IPS-18a (cell line): ENCODE measurements around the gene ZNF681.
"Not testable (repeated sequence)": the region's sequence is repeated elsewhere in the genome, so short reads cannot be mapped to it uniquely, and the experiment has no call there.

Experiments
- H3K27ac ChIP-seq: one replicate; pipeline ENCODE4 v1.5.1; 2013; ENCODE audit warnings: low read length
- H3K27me3 ChIP-seq: one replicate; pipeline ENCODE4 v1.6.1; 2013; ENCODE audit warnings: mild to moderate bottlenecking, low read length; ENCODE audit not compliant: control insufficient read depth, insufficient read depth
- H3K36me3 ChIP-seq: one replicate; pipeline ENCODE4 v1.6.1; 2013; ENCODE audit warnings: low read depth, low read length; ENCODE audit not compliant: control insufficient read depth
- H3K4me1 ChIP-seq: one replicate; pipeline ENCODE4 v1.6.1; 2013; ENCODE audit warnings: low read depth, low read length; ENCODE audit not compliant: control insufficient read depth
- H3K4me3 ChIP-seq: one replicate; pipeline ENCODE4 v1.5.1; 2013; ENCODE audit warnings: low read length
- H3K9ac ChIP-seq: one replicate; pipeline ENCODE4 v1.6.1; 2013; ENCODE audit warnings: mild to moderate bottlenecking, low read length, moderate library complexity
- H3K9me3 ChIP-seq: one replicate; pipeline ENCODE4 v1.6.1; 2013; ENCODE audit warnings: low read depth, low read length; ENCODE audit not compliant: control insufficient read depth

Gene ZNF681

GRCh38 chr19:23788411-23788810, 29.7 kb upstream of the ZNF681 start:
- no peak overlapping the region for H3K4me3 ChIP-seq
- H3K36me3 ChIP-seq = no peaks in the 10 kb centered on the region

GRCh38 chr19:23787106-23787505, 28.4 kb upstream of the ZNF681 start:
- no peaks in the 10 kb centered on the region for H3K27me3 ChIP-seq
- no peaks in the 10 kb centered on the region for H3K36me3 ChIP-seq
- no peak overlapping the region for H3K4me3 ChIP-seq
- H3K4me1 ChIP-seq = no peaks in the 10 kb centered on the region
- H3K9ac ChIP-seq = no peak overlapping the region
- H3K27ac ChIP-seq = no peak overlapping the region
- H3K9me3 ChIP-seq = peaks cover 78% of the 10 kb centered on the region

More at GRCh38 chr19:23788411-23788810, 29.7 kb upstream of the ZNF681 start:
- Histone ChIP-seq H3K4me1 (no peaks in the 10 kb centered on the region), H3K27ac (no peak overlapping the region), H3K9me3 (peaks cover 72% of the 10 kb centered on the region), H3K27me3 (no peaks in the 10 kb centered on the region), H3K9ac (no peak overlapping the region)

- Histone ChIP-seq H3K9me3 (peaks cover 77% of the 10 kb centered on the region), H3K27me3 (no peaks in the 10 kb centered on the region), H3K4me1 (no peaks in the 10 kb centered on the region), H3K36me3 (no peaks in the 10 kb centered on the region), H3K4me3 (no peak overlapping the region), H3K9ac (no peak overlapping the region), H3K27ac (no peak overlapping the region)
Measured at GRCh38 chr19:23785982-23786381, 27.3 kb upstream of the ZNF681 start.

GRCh38 chr19:23784274-23784673, 25.6 kb upstream of the ZNF681 start:
- Histone ChIP-seq H3K27ac (no peak overlapping the region), H3K36me3 (no peaks in the 10 kb centered on the region), H3K9ac (no peak overlapping the region), H3K4me3 (no peak overlapping the region), H3K4me1 (no peaks in the 10 kb centered on the region), H3K27me3 (no peaks in the 10 kb centered on the region), H3K9me3 (peaks cover 75% of the 10 kb centered on the region)

GRCh38 chr19:23783636-23784035, 24.9 kb upstream of the ZNF681 start:
- Histone ChIP-seq H3K9ac (no peak overlapping the region), H3K27ac (no peak overlapping the region), H3K4me3 (no peak overlapping the region), H3K4me1 (no peaks in the 10 kb centered on the region), H3K27me3 (no peaks in the 10 kb centered on the region), H3K36me3 (no peaks in the 10 kb centered on the region), H3K9me3 (peaks cover 74% of the 10 kb centered on the region)

- Histone ChIP-seq H3K27ac (no peak overlapping the region), H3K36me3 (no peaks in the 10 kb centered on the region), H3K4me3 (no peak overlapping the region)
Measured at GRCh38 chr19:23779645-23780044, 21.0 kb upstream of the ZNF681 start.

GRCh38 chr19:23778566-23778965, 19.9 kb upstream of the ZNF681 start:
- Histone ChIP-seq H3K4me1 (no peaks in the 10 kb centered on the region), H3K36me3 (no peaks in the 10 kb centered on the region), H3K27ac (no peak overlapping the region), H3K9ac (no peak overlapping the region), H3K4me3 (no peak overlapping the region), H3K9me3 (peaks cover 70% of the 10 kb centered on the region), H3K27me3 (no peaks in the 10 kb centered on the region)

More at GRCh38 chr19:23779645-23780044, 21.0 kb upstream of the ZNF681 start:
- H3K9ac ChIP-seq = no peak overlapping the region
- peaks cover 80% of the 10 kb centered on the region for H3K9me3 ChIP-seq
- no peaks in the 10 kb centered on the region for H3K4me1 ChIP-seq
- no peaks in the 10 kb centered on the region for H3K27me3 ChIP-seq

- H3K27me3 ChIP-seq, H3K4me1 ChIP-seq, H3K27ac ChIP-seq, H3K9ac ChIP-seq, H3K36me3 ChIP-seq, H3K4me3 ChIP-seq: not testable (repeated sequence)
- peaks cover 67% of the 10 kb centered on the region for H3K9me3 ChIP-seq
Measured at GRCh38 chr19:23778036-23778435, 19.3 kb upstream of the ZNF681 start.

GRCh38 chr19:23777216-23777615, 18.5 kb upstream of the ZNF681 start:
- no peak overlapping the region for H3K27ac ChIP-seq
- H3K27me3 ChIP-seq = no peaks in the 10 kb centered on the region
- no peak overlapping the region for H3K4me3 ChIP-seq
- H3K9me3 ChIP-seq = peaks cover 69% of the 10 kb centered on the region
- no peak overlapping the region for H3K9ac ChIP-seq
- no peaks in the 10 kb centered on the region for H3K36me3 ChIP-seq
- H3K4me1 ChIP-seq = no peaks in the 10 kb centered on the region

GRCh38 chr19:23776507-23777205, 18.0 kb upstream of the ZNF681 start:
- Histone ChIP-seq H3K27me3 (no peaks in the 10 kb centered on the region), H3K4me3 (no peak overlapping the region), H3K27ac (no peak overlapping the region), H3K36me3 (no peaks in the 10 kb centered on the region), H3K4me1 (no peaks in the 10 kb centered on the region), H3K9ac (no peak overlapping the region), H3K9me3 (peaks cover 69% of the 10 kb centered on the region)

- Histone ChIP-seq H3K27ac (no peak overlapping the region), H3K36me3 (no peaks in the 10 kb centered on the region), H3K4me1 (no peaks in the 10 kb centered on the region), H3K27me3 (no peaks in the 10 kb centered on the region), H3K4me3 (no peak overlapping the region), H3K9me3 (peaks cover 78% of the 10 kb centered on the region), H3K9ac (no peak overlapping the region)
Measured at GRCh38 chr19:23774524-23774971, 15.9 kb upstream of the ZNF681 start.

GRCh38 chr19:23774106-23774505, 15.4 kb upstream of the ZNF681 start:
- no peaks in the 10 kb centered on the region for H3K36me3 ChIP-seq

More at GRCh38 chr19:23774106-23774505, 15.4 kb upstream of the ZNF681 start:
- H3K27me3 ChIP-seq = no peaks in the 10 kb centered on the region
- no peak overlapping the region for H3K9ac ChIP-seq
- H3K27ac ChIP-seq = no peak overlapping the region
- peaks cover 75% of the 10 kb centered on the region for H3K9me3 ChIP-seq
- no peaks in the 10 kb centered on the region for H3K4me1 ChIP-seq
- H3K4me3 ChIP-seq = no peak overlapping the region
